PFSK-1 (cell line): ENCODE data around the gene LRBA.

Experiments used
- FOXP2 ChIP-seq: optimal IDR thresholded peaks from 2 replicates; pipeline ENCODE3; 2011; ENCODE audit warnings: borderline replicate concordance, control low read depth, inconsistent platforms; ENCODE audit not compliant: insufficient read depth; ENCODE audit errors: extremely low read length, extremely low read depth
- POLR2AphosphoS5 ChIP-seq: IDR thresholded peaks from 2 replicates; pipeline ENCODE4 v1.6.1; 2012; ENCODE audit warnings: low read depth, mild to moderate bottlenecking, control low read depth, low read length, moderate library complexity
- SIN3A ChIP-seq: IDR thresholded peaks from 2 replicates; pipeline ENCODE4 v1.6.1; 2012; ENCODE audit warnings: mild to moderate bottlenecking, low read length, moderate library complexity, borderline replicate concordance; ENCODE audit not compliant: insufficient read depth
- TAF1 ChIP-seq: IDR thresholded peaks from 2 replicates; pipeline ENCODE4 v1.6.1; 2012; ENCODE audit warnings: low read length, control low read depth, borderline replicate concordance; ENCODE audit not compliant: insufficient read depth
- TF ChIP-seq, protein P1 (sequence below), 2 experiments: IDR thresholded peaks; 2 replicates each; pipeline versions ENCODE4 v1.6.1 to v1.8.0; 2011 to 2012; ENCODE audit warnings: low read depth in 2 of 2, low read length in 2 of 2, control low read depth in 1 of 2, inconsistent platforms in 1 of 2, mild to moderate bottlenecking in 1 of 2, moderate library complexity in 1 of 2; ENCODE audit not compliant: insufficient read depth in 1 of 2

Gene LRBA

GRCh38 chr4:150816491-150816890 is 198.6 kb downstream of the LRBA start:
- TF ChIP-seq FOXP2 (no peak), SIN3A (no peak)
- TF ChIP-seq, protein P1, sequence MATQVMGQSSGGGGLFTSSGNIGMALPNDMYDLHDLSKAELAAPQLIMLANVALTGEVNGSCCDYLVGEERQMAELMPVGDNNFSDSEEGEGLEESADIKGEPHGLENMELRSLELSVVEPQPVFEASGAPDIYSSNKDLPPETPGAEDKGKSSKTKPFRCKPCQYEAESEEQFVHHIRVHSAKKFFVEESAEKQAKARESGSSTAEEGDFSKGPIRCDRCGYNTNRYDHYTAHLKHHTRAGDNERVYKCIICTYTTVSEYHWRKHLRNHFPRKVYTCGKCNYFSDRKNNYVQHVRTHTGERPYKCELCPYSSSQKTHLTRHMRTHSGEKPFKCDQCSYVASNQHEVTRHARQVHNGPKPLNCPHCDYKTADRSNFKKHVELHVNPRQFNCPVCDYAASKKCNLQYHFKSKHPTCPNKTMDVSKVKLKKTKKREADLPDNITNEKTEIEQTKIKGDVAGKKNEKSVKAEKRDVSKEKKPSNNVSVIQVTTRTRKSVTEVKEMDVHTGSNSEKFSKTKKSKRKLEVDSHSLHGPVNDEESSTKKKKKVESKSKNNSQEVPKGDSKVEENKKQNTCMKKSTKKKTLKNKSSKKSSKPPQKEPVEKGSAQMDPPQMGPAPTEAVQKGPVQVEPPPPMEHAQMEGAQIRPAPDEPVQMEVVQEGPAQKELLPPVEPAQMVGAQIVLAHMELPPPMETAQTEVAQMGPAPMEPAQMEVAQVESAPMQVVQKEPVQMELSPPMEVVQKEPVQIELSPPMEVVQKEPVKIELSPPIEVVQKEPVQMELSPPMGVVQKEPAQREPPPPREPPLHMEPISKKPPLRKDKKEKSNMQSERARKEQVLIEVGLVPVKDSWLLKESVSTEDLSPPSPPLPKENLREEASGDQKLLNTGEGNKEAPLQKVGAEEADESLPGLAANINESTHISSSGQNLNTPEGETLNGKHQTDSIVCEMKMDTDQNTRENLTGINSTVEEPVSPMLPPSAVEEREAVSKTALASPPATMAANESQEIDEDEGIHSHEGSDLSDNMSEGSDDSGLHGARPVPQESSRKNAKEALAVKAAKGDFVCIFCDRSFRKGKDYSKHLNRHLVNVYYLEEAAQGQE (IDR thresholded peaks at IDR 0.05; ENCODE audit: insufficient read depth in 1 of 2, low read depth in 2 of 2, low read length in 2 of 2), result no peak

DNA sequence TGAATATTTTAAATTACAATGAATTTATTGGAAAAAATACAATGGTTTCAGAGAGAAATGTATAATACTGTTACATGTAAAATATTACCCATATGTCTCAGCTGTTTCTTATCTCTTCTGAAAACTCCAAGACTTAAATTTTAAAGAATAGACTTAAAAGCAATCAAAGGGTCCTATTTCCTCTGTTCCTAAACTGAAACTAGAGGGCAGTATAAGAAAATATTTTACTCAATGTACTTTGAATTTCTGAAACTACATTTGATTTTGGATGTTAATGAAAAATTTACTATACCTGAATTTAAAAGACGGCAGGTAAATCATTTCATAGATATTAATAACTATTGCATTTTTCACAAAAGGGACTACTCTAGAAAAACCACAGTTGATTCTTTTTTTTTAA is 200.2 kb downstream of the LRBA start:
- TF ChIP-seq POLR2AphosphoS5 (no peak), TAF1 (no peak), SIN3A (no peak), FOXP2 (no peak)
- TF ChIP-seq, protein P1 (IDR thresholded peaks at IDR 0.05; ENCODE audit: insufficient read depth in 1 of 2, low read depth in 2 of 2, low read length in 2 of 2), result no peak

DNA sequence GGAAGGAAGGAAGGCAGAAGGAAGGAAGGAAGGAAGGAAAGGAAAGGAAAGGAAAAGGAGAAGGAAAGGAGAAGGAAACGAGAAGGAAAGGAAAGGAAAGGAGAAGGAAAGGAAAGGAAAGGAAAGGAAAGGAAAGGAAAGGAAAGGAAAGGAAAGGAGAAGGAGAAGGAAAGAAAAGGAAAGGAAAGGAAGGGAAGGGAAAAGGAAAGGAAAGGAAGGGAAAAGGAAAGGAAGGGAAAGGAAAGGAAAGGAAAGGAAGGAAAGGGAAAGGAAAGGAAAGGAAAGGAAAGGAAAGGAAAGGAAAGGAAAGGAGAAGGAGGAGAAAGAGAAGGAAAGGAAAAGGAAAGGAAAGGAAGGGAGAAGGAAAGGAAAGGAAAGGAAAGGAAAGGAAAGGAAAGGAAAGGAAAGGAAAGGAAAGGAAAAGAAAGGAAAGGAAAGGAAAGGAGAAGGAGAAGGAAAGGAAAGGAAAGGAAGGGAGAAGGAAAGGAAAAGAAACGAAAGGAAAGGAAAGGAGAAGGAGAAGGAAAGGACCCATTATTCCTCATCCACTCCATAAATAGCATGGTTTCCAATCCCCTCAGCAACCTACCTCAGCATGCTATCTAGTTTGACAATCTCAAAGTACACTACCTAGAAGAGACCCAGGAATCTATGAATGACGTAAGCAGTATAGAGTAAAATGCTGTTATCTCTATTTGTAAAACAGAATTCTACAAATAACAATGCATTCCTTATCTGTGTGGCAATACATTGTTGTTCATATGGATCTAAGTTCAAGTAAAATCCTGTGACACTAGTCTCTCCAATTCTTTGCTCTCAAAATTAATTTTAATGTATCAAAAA is 209.7 kb downstream of the LRBA start:
- TF ChIP-seq POLR2AphosphoS5, result no peak
- no peak for TF ChIP-seq SIN3A
- no peak for TF ChIP-seq FOXP2
- TF ChIP-seq, protein P1 (IDR thresholded peaks at IDR 0.05; ENCODE audit: insufficient read depth in 1 of 2, low read depth in 2 of 2, low read length in 2 of 2), result no peak
- no peak for TF ChIP-seq TAF1

GRCh38 chr4:150801833-150802232 is 213.3 kb downstream of the LRBA start:
- TF ChIP-seq FOXP2, result no peak
- no peak for TF ChIP-seq POLR2AphosphoS5
- TF ChIP-seq TAF1, result no peak
- TF ChIP-seq, protein P1 (IDR thresholded peaks at IDR 0.05; ENCODE audit: insufficient read depth in 1 of 2, low read depth in 2 of 2, low read length in 2 of 2), result no peak
- TF ChIP-seq SIN3A, result no peak

- TF ChIP-seq FOXP2 (no peak), POLR2AphosphoS5 (no peak), SIN3A (no peak), TAF1 (no peak)
- TF ChIP-seq, protein P1 (IDR thresholded peaks at IDR 0.05; ENCODE audit: insufficient read depth in 1 of 2, low read depth in 2 of 2, low read length in 2 of 2), result no peak
Measured at GRCh38 chr4:150799207-150799606, 215.9 kb downstream of the LRBA start.
